GM18868 (cell line): Measurements from ENCODE around the gene XPO6.

Source experiments
- ATAC-seq: cut with Tn5 transposase; IDR thresholded peaks from one replicate; pipeline ENCODE4 v1.9.1; 2021; ENCODE audit warnings: mild to moderate bottlenecking, moderate library complexity; ENCODE audit not compliant: unreplicated experiment

Gene XPO6

DNA sequence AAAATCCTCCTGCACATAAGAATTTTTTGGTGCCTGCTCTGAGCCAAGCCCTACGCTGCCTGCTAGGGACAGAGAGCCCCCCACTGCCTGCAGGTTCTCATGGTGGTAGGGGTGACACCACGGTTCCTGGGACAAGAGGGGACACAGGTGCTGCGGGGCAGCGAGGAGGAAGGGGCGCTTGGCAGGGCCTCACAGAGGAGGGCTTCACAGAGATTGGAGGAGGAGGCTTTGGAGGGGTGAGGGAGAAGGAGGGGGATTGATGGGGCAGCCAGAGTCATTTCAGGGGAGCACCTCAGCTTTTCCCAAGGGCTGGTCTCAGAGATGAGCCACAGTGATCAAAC lies 118.4 kb downstream of the XPO6 start:
- no peak for ATAC-seq

DNA sequence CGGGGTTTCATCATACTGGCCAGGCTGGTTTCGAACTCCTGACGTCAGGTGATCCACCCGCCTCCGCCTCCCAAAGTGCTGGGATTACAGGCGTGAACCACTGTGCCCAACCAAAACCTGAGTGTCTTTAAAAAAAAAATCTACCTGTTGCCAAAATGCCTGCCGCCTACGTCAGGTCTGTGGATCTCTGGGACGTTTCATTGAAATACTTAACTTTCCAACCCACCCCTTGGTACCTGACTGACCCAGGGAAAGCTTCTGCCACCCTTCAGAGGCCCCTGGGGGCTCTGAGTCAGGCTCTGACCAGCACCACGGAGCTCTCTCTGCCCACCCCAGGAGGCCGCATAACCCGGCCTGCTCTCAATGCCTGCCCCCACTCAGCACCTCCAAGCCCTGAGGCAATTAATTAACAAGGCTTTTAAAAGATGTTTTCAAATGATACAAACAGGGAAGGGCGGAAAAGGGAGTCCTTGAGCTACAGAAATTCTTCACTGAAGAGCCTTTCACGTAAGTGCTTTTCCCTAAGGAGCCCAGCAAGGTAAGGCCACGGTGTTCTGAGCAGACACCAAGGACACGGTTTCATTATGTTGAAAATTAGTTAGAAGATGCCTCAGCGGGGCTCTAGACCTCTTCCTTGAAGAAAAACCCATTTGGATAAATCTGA lies 118.9 kb downstream of the XPO6 start:
- no peak for ATAC-seq

DNA sequence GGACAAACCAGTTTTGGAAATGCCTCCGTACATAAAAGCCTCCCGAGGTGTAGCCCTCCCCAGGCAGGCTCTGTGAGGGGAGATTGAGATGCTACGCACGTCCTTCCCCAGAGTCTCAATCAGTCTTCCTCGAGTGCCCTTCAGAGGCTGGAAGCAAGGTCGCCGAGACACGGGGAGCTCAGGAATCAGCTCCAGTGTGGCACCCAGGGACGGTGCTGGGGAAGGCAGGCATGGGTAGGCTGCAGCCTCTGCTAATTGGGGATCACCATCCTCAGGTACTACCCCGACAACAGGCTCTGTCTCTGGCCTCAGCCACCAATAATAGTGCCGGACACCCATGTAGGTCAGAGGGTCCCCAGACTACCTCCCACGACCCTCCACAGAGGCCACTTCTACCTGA lies 120.1 kb downstream of the XPO6 start:
- ATAC-seq = no peak

DNA sequence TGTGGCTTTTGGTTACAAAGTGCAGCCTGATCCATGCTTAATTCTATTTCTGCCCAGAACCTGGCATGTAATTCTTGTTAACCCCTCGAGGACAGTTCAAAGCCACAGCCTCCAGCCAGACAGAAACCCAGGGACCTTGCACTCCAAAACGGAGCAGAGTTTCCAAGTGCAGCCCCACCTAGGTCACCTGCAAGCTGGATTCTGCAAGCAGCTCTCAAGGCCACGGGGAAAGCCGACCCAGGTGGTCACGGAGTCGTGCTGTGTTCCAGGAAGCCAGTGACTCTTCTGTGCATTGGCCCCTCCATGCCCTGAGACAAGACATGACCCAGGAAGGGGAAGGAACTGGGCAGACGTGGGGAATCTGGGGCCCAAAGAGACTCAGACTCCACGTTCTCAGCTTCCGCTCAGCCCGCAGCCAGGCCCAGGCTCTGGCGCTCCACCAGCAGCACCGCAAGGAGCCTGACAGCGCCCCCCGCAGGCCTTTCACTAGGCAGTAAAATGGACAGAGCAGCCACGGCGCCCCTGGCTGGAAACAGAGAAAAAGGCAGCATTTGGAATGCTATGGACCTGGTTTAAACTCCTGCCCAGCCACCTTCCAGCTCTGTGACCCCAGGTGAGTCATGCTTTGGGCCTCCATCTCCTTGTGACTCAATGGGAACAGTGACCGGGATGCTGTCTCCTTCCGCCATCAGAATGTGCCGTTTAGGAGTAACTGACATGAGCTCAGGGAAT lies 121.0 kb downstream of the XPO6 start:
- ATAC-seq = no peak

DNA sequence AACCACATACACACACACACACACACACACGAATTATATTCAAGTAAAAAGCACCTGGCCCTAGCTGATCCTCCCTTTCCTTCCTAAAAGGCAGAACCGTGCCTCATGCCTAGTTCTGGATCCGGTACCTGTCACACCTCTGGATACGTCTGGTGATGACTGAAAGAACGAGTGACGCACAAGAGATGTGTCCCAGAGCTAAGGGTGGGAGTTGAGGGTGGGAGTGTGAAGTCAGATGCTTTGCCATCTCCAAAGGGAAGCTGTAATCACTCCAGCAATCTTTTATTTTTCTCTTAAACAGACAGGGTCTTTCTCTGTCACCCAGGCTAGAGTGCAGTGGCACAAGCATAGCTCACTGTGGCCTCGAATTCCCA lies 121.8 kb downstream of the XPO6 start:
- no peak for ATAC-seq

DNA sequence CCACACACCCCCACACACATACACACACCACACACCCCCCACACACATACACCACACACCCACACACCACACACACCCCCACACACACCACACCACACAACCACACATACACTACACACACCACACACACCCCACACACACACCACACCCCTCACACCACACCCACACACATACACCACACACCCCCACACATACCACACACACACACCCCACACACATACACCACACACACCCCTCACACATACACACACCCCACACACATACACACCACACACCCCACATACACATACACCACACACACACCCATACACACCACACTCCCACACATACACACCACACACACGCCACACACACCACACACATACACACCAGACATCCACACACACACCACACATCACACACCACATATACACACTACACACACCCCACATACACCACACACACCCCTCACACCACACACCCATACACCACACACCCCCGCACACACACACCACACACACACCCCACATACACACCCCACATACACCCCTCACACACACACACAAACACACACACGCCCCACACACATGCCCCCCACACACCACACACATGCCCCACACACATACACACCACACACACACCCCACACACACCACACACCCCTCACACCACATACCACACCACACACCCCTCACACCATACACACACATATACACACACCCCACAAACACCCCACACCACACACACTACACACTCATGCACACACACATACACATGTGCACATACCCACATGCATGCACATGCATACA lies 122.4 kb downstream of the XPO6 start:
- no peak for ATAC-seq

DNA sequence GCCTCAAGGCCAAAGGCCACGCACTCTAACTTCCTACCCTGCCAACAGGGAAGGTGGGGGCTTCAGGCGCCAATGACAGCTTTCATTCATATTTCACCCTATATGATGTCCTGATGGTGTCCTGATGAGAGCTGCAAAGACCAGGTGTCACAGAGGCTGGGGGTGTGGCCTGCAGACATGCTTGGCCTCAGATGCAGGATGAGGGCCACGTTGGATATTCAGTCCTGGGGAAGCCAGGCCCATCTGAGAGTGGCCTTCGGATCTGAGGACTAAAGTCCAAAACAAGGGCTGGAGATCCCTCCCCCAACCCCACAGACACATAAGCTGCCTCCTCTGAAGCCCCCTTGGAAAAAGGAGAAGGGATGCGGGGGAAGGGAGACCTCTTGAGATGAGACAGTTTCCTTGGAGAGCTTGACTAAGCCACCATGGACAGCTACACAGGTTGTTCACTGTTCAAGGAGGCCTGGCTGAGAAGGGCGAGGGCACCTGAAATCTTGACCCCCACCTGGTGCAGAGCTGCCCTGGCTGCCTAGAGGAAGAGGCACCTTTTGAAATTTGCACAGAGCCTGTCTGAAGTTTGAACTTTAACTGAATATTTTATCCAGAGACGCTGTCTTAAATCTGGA lies 124.0 kb downstream of the XPO6 start:
- ATAC-seq = no peak

DNA sequence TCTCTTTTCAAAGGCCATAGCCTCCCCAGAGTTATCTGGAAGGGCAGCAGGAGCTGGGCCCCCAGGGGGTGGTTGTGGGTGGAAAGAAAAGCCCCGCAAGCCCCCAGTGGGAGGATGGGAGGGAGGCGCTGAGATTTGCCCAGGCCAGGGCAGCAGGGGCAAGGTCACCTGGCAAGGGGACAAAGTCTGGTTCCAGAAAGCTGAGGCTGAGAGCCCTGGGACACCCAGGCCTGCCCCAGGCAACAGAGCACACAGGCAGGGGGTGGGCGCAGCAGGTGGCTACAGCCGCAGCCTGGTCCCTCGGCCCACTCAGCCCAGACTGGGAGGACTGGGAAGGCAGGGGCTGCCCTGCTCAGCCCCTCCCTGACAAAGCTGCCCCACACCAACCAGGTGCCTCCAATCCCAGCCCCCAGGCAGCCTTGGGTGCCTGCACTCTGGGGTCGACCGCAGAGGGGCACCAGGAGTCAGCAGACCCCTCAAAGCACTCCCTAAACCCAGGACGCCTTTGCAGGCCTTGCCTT lies 124.6 kb downstream of the XPO6 start:
- ATAC-seq = no peak

DNA sequence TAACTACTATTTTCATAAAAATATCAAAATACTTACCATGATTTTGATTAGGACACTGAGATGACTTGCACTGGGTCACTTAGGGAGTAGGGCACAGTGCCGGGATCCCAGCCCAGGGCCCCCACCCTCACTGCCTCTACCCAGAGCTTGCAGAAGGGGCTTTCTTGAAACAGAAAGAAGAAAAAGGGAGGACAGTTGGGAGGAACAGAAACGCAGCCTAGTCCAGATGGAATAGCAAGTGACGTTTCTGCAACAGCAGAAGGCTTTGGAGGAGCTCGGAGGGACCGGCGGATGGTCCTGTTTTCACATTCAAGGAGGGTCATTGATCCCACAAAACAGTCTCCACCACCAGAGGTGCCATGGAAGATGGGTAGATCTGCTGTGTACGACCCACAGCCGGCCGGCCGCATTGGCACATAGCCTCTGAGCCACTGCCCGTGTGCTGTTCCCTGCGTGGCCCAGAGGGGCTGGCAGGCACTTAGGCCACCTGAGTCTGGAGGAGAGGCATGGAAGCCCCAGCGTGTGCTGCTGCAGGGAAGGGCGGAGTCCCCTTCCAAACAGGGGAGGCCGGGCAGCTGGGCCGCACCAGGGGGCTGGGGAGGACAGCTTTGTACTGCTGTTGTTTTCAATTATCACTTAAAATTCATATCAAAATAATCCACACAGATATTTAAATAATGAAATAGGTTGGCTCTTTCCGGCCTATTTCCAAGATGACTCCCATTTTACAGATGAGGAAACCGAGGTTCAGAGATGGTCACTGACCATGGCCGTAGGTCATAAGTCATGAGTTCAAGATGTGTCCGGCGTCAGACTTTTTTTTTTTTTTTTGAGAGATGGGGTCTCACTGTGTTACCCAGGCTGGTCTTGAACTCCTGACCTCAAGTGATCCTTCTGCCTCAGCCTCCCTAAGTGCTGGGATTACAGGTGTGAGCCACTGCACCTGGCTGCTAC lies 125.3 kb downstream of the XPO6 start:
- no peak for ATAC-seq

DNA sequence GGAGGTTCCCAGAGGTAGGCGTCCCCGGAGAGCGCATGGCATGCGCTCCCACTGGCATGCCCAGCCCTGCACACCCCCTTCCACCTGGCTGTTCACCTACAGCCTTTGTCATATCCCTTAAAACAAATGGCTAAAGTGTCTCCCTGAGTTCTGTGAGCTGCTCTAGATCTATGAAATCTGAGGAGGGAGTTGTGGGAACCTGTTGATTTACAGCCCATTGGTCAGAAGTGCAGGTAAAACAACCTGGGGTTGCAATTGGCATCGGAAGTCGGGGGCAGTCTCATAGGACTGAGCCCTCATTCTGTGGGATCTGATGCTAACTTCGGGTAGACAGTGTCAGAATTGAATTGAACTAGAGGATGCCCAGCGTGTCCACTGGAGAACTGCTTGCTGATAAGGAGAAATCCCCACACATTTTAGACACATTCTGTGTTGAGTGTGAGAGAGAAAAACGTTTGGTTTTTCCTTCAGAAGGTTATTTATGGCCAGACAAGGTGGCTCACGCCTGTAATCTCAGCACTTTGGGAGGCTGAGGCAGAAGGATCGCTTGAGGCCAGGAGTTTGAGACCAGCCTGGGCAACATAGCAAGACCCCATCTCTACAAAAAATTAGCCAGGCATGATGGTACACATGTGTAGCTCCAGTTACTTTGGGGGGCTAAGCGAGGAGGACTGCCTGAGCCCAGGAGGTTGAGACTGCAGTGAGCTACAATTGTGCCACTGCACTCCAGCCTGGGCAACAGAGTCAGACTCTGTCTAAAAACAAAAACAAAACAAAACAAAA lies 126.2 kb downstream of the XPO6 start:
- ATAC-seq = no peak

DNA sequence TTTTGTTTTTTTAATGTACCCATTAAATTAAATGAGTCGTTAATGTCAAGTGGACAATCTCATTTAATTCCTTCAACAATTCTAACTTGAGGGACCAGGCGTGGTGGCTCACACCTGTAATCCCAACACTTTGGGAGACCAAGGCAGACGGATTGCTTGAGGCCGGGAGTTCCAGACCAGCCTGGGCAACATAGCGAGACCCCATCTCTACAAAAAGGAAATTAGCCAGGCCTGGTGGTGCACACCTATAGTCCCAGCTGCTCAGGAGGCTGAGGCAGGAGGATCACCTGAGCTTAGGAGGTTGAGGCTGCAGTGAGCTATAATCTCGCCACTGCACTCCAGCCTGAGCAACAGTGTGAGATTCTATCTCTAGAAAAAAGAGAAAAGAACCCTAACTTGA lies 127.6 kb downstream of the XPO6 start:
- no peak for ATAC-seq

DNA sequence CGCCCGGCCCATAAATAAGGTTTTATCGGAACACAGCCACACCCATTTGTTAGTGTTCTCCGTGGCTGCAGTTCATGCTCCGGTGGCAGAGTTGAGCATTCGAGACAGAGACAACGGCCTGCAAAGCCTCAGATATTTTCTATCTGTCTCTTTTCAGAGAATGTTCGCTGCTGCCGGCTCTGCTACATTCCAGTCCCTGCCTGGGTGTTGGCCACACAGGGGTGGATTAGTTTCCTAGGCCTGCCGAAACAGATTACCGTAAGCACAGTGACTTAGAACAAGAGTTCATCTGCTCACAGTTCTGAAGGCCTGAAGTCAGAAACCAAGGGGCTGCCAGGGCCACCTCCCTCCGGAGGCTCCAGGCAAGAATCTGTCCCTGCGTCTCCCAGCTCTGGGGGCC lies 129.1 kb downstream of the XPO6 start:
- no peak for ATAC-seq

DNA sequence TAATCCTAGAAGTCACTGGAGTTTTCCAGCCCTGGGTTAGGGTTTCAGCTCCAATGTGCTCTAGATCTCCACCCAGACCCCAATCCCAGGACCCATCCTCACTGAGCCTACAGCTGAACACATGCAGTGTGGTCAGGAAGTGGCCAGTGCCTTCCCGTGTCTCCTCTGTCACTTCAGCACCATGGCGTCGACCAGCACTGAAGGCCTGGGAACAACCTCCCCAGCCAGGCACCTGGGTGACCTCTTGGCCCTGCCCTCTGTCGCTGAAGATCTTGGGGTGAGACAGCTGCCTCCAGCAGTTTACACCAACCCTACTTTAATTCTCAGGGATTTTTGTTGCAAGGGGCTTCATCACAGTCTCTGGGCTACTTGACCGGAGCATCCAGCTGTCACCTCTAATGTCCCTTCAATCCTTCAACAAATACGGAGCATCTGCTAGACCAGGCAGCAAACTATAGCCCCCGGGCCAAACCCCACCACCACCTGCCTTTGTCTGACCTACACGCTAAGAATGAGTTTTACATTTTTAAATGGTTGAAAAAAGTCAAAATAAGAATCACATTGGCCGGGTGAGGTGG lies 130.3 kb downstream of the XPO6 start:
- no peak for ATAC-seq

DNA sequence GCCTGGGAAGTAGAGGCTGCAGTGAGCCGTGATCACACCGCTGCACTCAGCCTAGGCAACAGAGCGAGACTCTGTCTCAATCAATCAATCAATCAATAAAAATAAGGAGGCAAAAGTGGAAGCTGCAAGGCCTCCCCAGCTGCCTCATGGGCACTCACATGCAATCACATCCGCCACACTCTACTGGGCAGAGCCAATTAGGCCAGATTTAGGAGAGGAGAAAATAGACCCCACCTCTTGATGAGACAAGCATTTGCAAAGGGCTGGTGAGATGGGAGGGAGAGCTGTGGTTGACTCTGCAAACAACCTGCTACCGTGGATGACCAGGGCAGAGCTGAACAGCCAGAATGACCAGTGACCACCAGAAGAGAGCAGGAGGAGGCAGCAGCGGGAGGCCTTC lies 133.5 kb downstream of the XPO6 start:
- ATAC-seq = no peak

DNA sequence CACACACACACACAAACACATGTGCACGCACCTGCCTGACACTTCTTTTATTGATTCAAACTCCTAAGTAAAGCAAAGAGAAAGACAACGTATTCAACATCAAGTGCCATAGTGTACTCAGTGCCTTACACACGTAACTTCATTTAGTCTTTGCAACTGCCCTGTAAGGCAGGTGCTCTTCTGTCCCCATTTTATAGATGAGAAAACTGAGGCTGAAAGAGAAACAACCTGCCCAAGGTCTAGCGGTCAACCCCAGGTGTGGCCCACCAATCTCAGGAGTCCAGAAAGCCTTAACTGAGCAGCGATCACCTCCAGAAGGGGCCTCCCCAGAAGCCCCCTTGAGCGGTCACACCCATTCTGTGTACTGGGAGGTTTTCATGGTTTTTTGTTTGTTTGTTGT lies 137.9 kb downstream of the XPO6 start:
- no peak for ATAC-seq

DNA sequence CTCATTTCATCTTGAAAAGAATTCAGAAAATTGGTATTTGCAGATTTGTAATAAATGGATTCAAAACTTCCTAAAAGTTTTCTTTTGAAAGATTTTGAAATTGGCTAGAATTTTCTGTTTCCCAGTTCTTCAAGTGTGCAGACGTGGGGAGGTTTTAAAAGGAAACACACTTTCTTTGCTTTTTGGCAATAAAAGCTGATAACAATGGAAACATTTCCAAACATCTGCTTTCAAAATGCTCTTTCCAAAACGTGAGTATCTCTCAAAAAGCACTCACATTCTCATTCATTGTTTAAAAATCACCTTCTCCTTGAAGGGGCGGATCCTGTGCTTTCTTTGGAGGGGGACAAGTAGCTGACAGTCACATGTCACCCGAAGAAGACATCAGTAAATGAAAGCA lies 139.7 kb downstream of the XPO6 start:
- ATAC-seq = no peak

DNA sequence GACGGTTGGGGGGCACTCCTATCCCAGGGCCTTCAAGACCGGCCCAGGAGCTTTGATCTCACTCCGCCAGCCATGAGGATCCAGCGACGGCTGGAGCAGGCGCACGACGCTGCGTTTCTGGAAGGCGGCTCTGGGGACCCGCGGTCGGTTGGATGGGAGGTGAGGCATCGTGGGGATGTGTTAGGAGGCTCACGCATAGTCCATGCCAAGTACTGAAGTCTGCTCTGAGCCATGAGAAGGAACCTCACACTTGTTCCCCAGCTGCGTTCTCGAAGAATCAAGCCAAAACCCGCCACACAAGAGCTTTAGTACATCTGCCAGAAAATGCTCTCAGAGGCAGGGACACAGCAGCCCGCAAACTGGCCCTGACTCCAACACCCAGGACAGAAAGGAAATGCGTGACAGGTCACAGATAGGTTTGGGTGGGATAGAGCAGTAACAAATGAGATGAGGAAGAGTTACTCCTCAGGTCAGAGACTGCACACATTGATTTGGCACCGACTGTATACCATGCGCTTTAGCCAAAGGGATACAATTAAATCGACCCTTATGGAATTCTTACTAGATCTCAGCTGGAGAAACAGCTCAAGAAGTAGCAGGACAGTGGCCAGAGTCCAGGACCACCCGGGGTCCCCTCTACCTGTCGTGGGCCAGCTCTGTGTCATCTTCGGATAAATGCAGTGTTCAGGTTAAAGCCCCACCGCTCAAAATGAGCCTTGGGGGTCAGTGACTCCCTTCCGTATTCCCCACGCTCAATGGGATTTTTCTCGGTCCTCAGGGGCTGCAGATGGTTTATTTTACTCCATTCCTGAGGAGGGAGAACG lies 141.6 kb downstream of the XPO6 start:
- ATAC-seq = no peak

DNA sequence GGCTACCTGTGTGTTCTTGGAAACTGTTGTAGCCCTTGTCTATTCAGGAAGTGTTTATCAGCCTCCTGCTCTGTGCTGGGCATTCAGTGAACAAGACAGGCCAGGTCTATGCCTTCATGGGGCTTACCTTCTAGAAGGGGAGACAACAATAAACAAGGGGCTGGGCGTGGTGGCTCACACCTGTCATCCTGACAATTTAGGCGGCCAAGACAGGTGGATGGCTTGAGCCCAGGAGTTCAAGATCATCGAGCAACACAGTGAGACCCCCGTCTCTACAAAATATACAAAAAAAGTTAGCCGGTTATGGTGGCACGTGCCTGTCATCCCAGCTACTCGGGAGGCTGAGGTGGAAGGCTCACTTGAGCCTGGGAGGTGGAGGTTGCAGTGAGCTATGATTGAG lies 142.8 kb downstream of the XPO6 start:
- ATAC-seq = no peak
